ENCODE results near the gene CBLC.

DNA sequence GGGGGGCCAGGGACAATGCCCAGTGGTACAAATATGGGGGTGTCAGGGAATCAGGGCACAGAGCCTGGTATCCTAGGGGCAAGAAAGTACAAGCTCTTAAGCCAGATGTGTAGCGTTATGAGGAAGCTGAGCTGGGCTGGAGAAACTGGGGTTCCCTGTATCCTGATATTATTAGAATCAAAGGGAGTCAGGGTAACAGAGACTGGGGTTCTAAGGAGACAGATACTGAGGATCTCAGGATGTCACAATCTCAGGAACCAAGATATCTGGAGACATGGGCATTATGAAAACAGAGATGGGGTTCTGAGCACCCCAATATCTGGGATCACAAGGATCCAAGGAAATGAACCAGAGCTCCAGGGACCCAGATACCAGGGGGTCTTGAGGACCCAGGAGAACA, 28.4 kb upstream of the CBLC start:
- TF ChIP-seq, protein P1, sequence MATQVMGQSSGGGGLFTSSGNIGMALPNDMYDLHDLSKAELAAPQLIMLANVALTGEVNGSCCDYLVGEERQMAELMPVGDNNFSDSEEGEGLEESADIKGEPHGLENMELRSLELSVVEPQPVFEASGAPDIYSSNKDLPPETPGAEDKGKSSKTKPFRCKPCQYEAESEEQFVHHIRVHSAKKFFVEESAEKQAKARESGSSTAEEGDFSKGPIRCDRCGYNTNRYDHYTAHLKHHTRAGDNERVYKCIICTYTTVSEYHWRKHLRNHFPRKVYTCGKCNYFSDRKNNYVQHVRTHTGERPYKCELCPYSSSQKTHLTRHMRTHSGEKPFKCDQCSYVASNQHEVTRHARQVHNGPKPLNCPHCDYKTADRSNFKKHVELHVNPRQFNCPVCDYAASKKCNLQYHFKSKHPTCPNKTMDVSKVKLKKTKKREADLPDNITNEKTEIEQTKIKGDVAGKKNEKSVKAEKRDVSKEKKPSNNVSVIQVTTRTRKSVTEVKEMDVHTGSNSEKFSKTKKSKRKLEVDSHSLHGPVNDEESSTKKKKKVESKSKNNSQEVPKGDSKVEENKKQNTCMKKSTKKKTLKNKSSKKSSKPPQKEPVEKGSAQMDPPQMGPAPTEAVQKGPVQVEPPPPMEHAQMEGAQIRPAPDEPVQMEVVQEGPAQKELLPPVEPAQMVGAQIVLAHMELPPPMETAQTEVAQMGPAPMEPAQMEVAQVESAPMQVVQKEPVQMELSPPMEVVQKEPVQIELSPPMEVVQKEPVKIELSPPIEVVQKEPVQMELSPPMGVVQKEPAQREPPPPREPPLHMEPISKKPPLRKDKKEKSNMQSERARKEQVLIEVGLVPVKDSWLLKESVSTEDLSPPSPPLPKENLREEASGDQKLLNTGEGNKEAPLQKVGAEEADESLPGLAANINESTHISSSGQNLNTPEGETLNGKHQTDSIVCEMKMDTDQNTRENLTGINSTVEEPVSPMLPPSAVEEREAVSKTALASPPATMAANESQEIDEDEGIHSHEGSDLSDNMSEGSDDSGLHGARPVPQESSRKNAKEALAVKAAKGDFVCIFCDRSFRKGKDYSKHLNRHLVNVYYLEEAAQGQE (IDR thresholded peaks at IDR 0.05; ENCODE audit: insufficient read depth in 1 of 2, low read depth in 2 of 2, low read length in 2 of 2), result no peak
- TF ChIP-seq POLR2AphosphoS5 (IDR thresholded peaks at IDR 0.05; ENCODE audit: low read depth, low read length) (no peak), TAF1 (IDR thresholded peaks at IDR 0.05; ENCODE audit: borderline replicate concordance, insufficient read depth, low read length) (no peak)
